ENCODE results near the gene ACCSL. TPM values are rescaled to one million over a fixed set of nuclear protein-coding genes. Genes with fewer than 3 reads are reported as not detected.

ACCSL gene
- total RNA-seq, 1 donor from 2014 or later = not detected

- no peaks in the 10 kb centered on the region for H3K27me3 ChIP-seq
- H3K4me1 ChIP-seq = no peaks in the 10 kb centered on the region
- intact Hi-C loops (cut with DNase I) = no loop called here
- no peak overlapping the region for H3K4me3 ChIP-seq
- no peak for DNase-seq (ENCODE audit: extremely low spot score in 2 of 2)
- H3K36me3 ChIP-seq = no peaks in the 10 kb centered on the region
- no peaks in the 10 kb centered on the region for H3K9me3 ChIP-seq
- H3K27ac ChIP-seq = no peak overlapping the region
- no peak for TF ChIP-seq POLR2A (IDR thresholded peaks at IDR 0.05)
- TF ChIP-seq CTCF (IDR thresholded peaks at IDR 0.05) = no peak
- no peak for TF ChIP-seq POLR2AphosphoS5 (IDR thresholded peaks at IDR 0.05; ENCODE audit: insufficient read depth in 1 of 2, low read depth in 1 of 2)
Measured at GRCh38 chr11:44085330-44085729, 37.5 kb downstream of the ACCSL start.

- Histone ChIP-seq H3K36me3 (no peaks in the 10 kb centered on the region), H3K4me3 (no peak overlapping the region), H3K9me3 (no peaks in the 10 kb centered on the region), H3K27me3 (no peaks in the 10 kb centered on the region), H3K27ac (no peak overlapping the region), H3K4me1 (no peaks in the 10 kb centered on the region)
- no peak for DNase-seq (ENCODE audit: extremely low spot score in 2 of 2)
- intact Hi-C loops (cut with DNase I) = no loop called here
- TF ChIP-seq CTCF (IDR thresholded peaks at IDR 0.05) (no peak), POLR2AphosphoS5 (IDR thresholded peaks at IDR 0.05; ENCODE audit: insufficient read depth in 1 of 2, low read depth in 1 of 2) (no peak), POLR2A (IDR thresholded peaks at IDR 0.05) (no peak)
Measured at GRCh38 chr11:44088377-44088776, 40.6 kb downstream of the ACCSL start.

GRCh38 chr11:44088871-44089270, 41.1 kb downstream of the ACCSL start:
- DNase-seq (ENCODE audit: extremely low spot score in 2 of 2) = no peak
- TF ChIP-seq POLR2A (IDR thresholded peaks at IDR 0.05) = no peak
- TF ChIP-seq CTCF (IDR thresholded peaks at IDR 0.05) = no peak
- no peak for TF ChIP-seq POLR2AphosphoS5 (IDR thresholded peaks at IDR 0.05; ENCODE audit: insufficient read depth in 1 of 2, low read depth in 1 of 2)
- no peaks in the 10 kb centered on the region for H3K4me1 ChIP-seq
- no peaks in the 10 kb centered on the region for H3K27me3 ChIP-seq
- H3K4me3 ChIP-seq = no peak overlapping the region
- H3K36me3 ChIP-seq = no peaks in the 10 kb centered on the region
- H3K27ac ChIP-seq = no peak overlapping the region
- intact Hi-C loops (cut with DNase I) = no loop called here
- no peaks in the 10 kb centered on the region for H3K9me3 ChIP-seq

- Histone ChIP-seq H3K4me1 (peaks cover 10% of the 10 kb centered on the region), H3K36me3 (no peaks in the 10 kb centered on the region), H3K27me3 (no peaks in the 10 kb centered on the region), H3K9me3 (no peaks in the 10 kb centered on the region), H3K4me3 (no peak overlapping the region), H3K27ac (no peak overlapping the region)
- TF ChIP-seq POLR2AphosphoS5 (IDR thresholded peaks at IDR 0.05; ENCODE audit: insufficient read depth in 1 of 2, low read depth in 1 of 2) (no peak), CTCF (IDR thresholded peaks at IDR 0.05) (no peak), POLR2A (IDR thresholded peaks at IDR 0.05) (no peak)
- no peak for DNase-seq (ENCODE audit: extremely low spot score in 2 of 2)
- intact Hi-C loops (cut with DNase I) = loop anchor here (5.0 kb wide), 1 partner anchor 447 kb away; no protein-coding TSS in a partner anchor
Measured at GRCh38 chr11:44090539-44090938, 42.8 kb downstream of the ACCSL start.

- Histone ChIP-seq H3K4me3 (no peak overlapping the region), H3K9me3 (no peaks in the 10 kb centered on the region), H3K27me3 (no peaks in the 10 kb centered on the region), H3K27ac (no peak overlapping the region), H3K36me3 (no peaks in the 10 kb centered on the region), H3K4me1 (peaks cover 28% of the 10 kb centered on the region)
- DNase-seq (ENCODE audit: extremely low spot score in 2 of 2) = no peak
- intact Hi-C loops (cut with DNase I) = loop anchor here (5.0 kb wide), 1 partner anchor 443 kb away; no protein-coding TSS in a partner anchor
- TF ChIP-seq CTCF (IDR thresholded peaks at IDR 0.05) = peak; percentile 50 to 87 (median 64)
- TF ChIP-seq POLR2AphosphoS5 (IDR thresholded peaks at IDR 0.05; ENCODE audit: insufficient read depth in 1 of 2, low read depth in 1 of 2) = peak in 1 of 2 donors; percentile 33
- no peak for TF ChIP-seq POLR2A (IDR thresholded peaks at IDR 0.05)
Measured at GRCh38 chr11:44094260-44094868, 46.6 kb downstream of the ACCSL start.
